HG02588 (cell line): Measurements from ENCODE around the gene MAP1S.
"Not testable (repeated sequence)": the region's sequence is repeated elsewhere in the genome, so short reads cannot be mapped to it uniquely, and the experiment has no call there.

Experiments
- ATAC-seq: cut with Tn5 transposase; IDR thresholded peaks from one replicate; pipeline ENCODE4 v1.9.1; 2021; ENCODE audit warnings: mild to moderate bottlenecking, moderate library complexity; ENCODE audit not compliant: unreplicated experiment

The MAP1S gene

GRCh38 chr19:17762505-17763229, 43.4 kb downstream of the MAP1S start:
- no peak for ATAC-seq

- ATAC-seq, result no peak
Observed at GRCh38 chr19:17764348-17764747, 45.1 kb downstream of the MAP1S start.

- ATAC-seq, result no peak
Observed at GRCh38 chr19:17765069-17765618, 45.9 kb downstream of the MAP1S start.

GRCh38 chr19:17766543-17767131, 47.4 kb downstream of the MAP1S start:
- ATAC-seq, result no peak

GRCh38 chr19:17767559-17767958, 48.3 kb downstream of the MAP1S start:
- ATAC-seq, result no peak

GRCh38 chr19:17770613-17771012, 51.3 kb downstream of the MAP1S start:
- no peak for ATAC-seq

- ATAC-seq, result no peak
Observed at GRCh38 chr19:17772172-17772571, 52.9 kb downstream of the MAP1S start.

GRCh38 chr19:17775245-17775927, 56.1 kb downstream of the MAP1S start:
- ATAC-seq, result no peak

GRCh38 chr19:17775991-17776803, 56.9 kb downstream of the MAP1S start:
- peak; percentile 60 for ATAC-seq

- ATAC-seq, result not testable (repeated sequence)
Observed at GRCh38 chr19:17777840-17778239, 58.6 kb downstream of the MAP1S start.

- no peak for ATAC-seq
Observed at GRCh38 chr19:17778251-17778967, 59.1 kb downstream of the MAP1S start.

- no peak for ATAC-seq
Observed at GRCh38 chr19:17778968-17779929, 60.0 kb downstream of the MAP1S start.

GRCh38 chr19:17780781-17781180, 61.5 kb downstream of the MAP1S start:
- no peak for ATAC-seq

- not testable (repeated sequence) for ATAC-seq
Observed at GRCh38 chr19:17783721-17784120, 64.4 kb downstream of the MAP1S start.
